VCaP (cell line): ENCODE results near the gene PCDHGB1.

Source experiments
- H3K27ac ChIP-seq: fragments of 450-650 bp; 2 replicates; pipeline ENCODE4 v1.5.1; 2017
- CTCF ChIP-seq: fragments of 450-650 bp; conservative IDR thresholded peaks from 2 replicates; pipeline ENCODE4 v1.5.1; 2017; ENCODE audit warnings: mild to moderate bottlenecking, moderate library complexity

The PCDHGB1 gene

DNA sequence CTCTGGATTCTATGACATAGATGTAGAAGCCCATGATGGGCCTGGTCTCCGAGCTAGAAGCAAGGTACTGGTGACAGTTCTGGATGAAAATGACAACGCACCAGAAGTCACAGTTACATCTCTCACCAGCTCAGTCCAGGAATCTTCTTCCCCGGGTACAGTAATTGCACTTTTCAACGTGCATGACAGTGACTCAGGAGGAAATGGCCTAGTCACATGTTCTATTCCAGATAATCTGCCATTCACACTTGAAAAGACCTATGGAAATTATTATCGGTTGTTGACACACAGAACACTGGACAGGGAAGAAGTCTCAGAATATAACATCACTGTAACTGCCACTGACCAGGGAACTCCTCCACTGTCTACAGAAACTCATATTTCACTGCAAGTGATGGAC lies 6.2 kb downstream of the PCDHGB1 start:
- TF ChIP-seq CTCF: no peak
- no peak overlapping the region for H3K27ac ChIP-seq

- no peak for TF ChIP-seq CTCF
- H3K27ac ChIP-seq: no peak overlapping the region
Measured at GRCh38 chr5:141356950-141357349, 7.1 kb downstream of the PCDHGB1 start.

DNA sequence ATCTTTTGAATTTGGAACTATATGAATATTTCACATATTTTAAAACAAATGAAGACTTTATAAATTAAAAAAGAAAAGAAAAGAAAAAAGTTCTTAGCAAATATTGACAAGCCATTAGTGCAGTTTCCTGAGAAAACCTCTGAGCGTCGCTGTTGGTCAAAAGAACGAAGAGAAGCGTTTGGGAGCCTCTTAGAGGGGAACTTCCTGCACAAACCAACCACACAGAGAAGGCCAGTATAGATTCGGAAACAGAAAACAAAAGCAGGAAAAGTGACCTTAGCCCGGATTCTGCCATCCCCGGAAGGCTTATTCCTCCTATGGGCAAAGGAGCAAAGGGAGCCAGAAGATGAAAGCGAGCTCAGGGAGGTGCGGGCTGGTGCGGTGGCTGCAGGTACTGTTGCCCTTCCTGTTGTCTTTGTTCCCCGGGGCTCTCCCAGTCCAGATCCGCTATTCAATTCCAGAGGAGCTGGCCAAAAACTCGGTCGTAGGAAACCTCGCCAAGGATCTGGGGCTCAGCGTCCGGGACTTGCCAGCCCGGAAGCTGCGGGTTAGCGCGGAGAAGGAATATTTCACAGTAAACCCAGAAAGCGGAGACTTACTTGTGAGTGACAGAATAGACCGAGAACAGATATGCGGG lies 10.0 kb downstream of the PCDHGB1 start, which contains the start of gene PCDHGB2:
Gene PCDHGB2 (plus strand): TSS at position 205 of the 637 bp plus-strand sequence. CDS start 142 bp downstream, at position 347.
- peak within 1 kb of the TSS; percentile 65 for H3K27ac ChIP-seq
- peak; percentile 79 for TF ChIP-seq CTCF

DNA sequence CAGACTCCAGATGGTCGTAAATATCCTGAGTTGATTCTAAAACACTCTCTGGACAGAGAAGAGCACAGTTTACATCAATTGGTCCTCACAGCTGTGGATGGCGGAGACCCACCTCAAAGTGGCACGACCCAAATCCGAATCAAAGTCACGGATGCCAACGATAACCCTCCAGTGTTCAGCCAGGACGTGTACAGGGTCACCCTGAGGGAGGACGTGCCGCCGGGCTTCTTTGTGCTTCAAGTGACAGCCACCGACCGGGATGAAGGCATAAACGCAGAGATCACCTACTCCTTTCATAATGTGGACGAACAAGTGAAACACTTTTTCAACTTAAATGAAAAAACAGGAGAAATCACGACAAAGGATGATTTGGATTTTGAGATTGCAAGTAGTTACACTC lies 10.8 kb downstream of the PCDHGB1 start:
- TF ChIP-seq CTCF: no peak
- H3K27ac ChIP-seq: peak overlapping the region; percentile 65

- TF ChIP-seq CTCF: no peak
- peak overlapping the region; percentile 34; the same call in 1 of the 2 replicates for H3K27ac ChIP-seq
Measured at GRCh38 chr5:141362719-141363118, 12.8 kb downstream of the PCDHGB1 start.

DNA sequence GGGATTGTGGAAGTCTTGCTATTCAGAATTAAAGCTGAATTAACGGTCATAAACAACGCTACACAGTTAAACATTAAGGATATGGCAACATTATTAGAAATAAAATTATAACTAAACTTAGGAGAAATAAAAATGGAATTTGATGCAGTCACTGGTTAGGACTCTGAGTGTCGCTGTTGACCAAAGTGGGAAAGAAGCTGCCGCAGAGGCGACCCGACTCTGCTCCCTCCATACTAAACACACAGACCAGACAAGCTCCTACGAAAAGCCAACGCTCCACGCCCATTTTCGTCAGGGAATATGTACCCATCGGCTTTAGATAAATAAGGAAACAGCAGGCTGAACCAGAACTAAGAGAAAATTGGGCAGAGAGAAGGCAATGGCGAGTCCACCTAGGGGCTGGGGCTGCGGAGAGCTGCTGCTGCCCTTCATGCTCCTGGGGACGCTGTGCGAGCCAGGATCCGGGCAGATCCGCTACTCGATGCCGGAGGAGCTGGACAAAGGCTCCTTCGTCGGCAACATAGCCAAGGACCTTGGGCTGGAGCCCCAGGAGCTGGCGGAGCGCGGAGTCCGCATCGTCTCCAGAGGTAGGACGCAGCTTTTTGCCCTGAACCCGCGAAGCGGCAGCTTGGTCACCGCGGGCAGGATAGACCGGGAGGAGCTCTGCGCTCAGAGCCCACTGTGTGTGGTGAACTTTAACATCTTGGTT lies 14.2 kb downstream of the PCDHGB1 start, which contains the start of gene PCDHGA5:
Gene PCDHGA5 (plus strand): TSS at position 211 of the 709 bp plus-strand sequence. CDS start 169 bp downstream, at position 380.
- TF ChIP-seq CTCF: no peak
- peak within 1 kb of the TSS; percentile 34 for H3K27ac ChIP-seq

GRCh38 chr5:141366016-141366896 lies 16.4 kb downstream of the PCDHGB1 start:
- no peak for TF ChIP-seq CTCF
- H3K27ac ChIP-seq: peak overlapping the region; percentile 67
